Spleen (tissue), 11 donors: Measurements from ENCODE around the gene MOK. TPM values are rescaled to one million over a fixed set of nuclear protein-coding genes. Genes with fewer than 3 reads are reported as not detected.
"Not testable (repeated sequence)": the region's sequence is repeated elsewhere in the genome, so short reads cannot be mapped to it uniquely, and the experiment has no call there.

ENCODE experiments used
- DNase-seq: peaks from one replicate; pipeline ENCODE4 v3.0.0-alpha.2; 2020
- H3K27ac ChIP-seq, 8 donors: fragments of 200-600 bp; sonication (generic) in 7 of 8; 1 replicate in 4 of 8; 2 replicates in 4 of 8; pipeline versions ENCODE4 v1.5.0 to v1.8.0; 2016 to 2021; ENCODE audit warnings: inconsistent platforms in 4 of 8, mild to moderate bottlenecking in 4 of 8, moderate library complexity in 1 of 8
- H3K27me3 ChIP-seq, 7 donors: fragments of 200-600 bp; sonication (generic) in 6 of 7; replicated peaks in 1 of 7; 1 replicate in 4 of 7; 2 replicates in 3 of 7; pipeline versions ENCODE4 v1.5.0 to v1.8.0; 2016 to 2021; ENCODE audit warnings: inconsistent platforms in 3 of 7, mild to moderate bottlenecking in 1 of 7
- H3K36me3 ChIP-seq, 6 donors: fragments of 200-600 bp; sonication (generic) in 5 of 6; 1 replicate in 4 of 6; 2 replicates in 2 of 6; pipeline versions ENCODE4 v1.5.0 to v1.8.0; 2016 to 2021; ENCODE audit warnings: inconsistent platforms in 2 of 6
- H3K4me1 ChIP-seq, 6 donors: fragments of 200-600 bp; sonication (generic) in 5 of 6; 1 replicate in 3 of 6; 2 replicates in 3 of 6; pipeline versions ENCODE4 v1.5.0 to v1.8.0; 2016 to 2021; ENCODE audit warnings: inconsistent platforms in 3 of 6
- H3K4me3 ChIP-seq, 8 donors: fragments of 200-600 bp; sonication (generic) in 7 of 8; 1 replicate in 4 of 8; 2 replicates in 4 of 8; pipeline versions ENCODE4 v1.5.0 to v1.8.0; 2016 to 2021; ENCODE audit warnings: inconsistent platforms in 4 of 8, mild to moderate bottlenecking in 4 of 8, moderate library complexity in 2 of 8
- H3K9me3 ChIP-seq, 8 donors: fragments of 200-600 bp; sonication (generic) in 7 of 8; 1 replicate in 4 of 8; 2 replicates in 4 of 8; pipeline versions ENCODE4 v1.5.0 to v1.8.0; 2016 to 2021; ENCODE audit warnings: inconsistent platforms in 4 of 8
- POLR2A ChIP-seq, 3 donors: fragments of 450-650 bp; IDR thresholded peaks; one replicate each; pipeline ENCODE4 v1.5.1; 2017; ENCODE audit warnings: antibody characterized with exemption in 3 of 3, mild to moderate bottlenecking in 1 of 3
- POLR2AphosphoS5 ChIP-seq, 3 donors: sonication (generic); formaldehyde crosslinking; IDR thresholded peaks; one replicate each; pipeline ENCODE4 v1.5.1; 2017; ENCODE audit warnings: antibody characterized with exemption in 3 of 3
- WGBS, 5 donors: extraction: QIAGEN DNeasy Blood & Tissue Kit in 3 of 5; methylation state at CpG; one replicate each; pipeline versions ENCODE4 v1.1.5 to v1.1.7; 2013 to 2018; 5-methylcytosine and 5-hydroxymethylcytosine counted together
- intact Hi-C: fragments of 100-400 bp; cut with DNase I; formaldehyde crosslinking; loops from one replicate; pipeline ENCODE4 v1.15.0; 2023; ENCODE audit warnings: low total_unique reads
- polyA plus RNA-seq, 3 donors: library from polyadenylated mRNA; stranded (reverse); fragments of 200-250 nt; gene quantifications; one replicate each; pipeline ENCODE4 v1.2.1, GENCODE V29; 2013
- total RNA-seq, 7 donors: library from RNA; depleted of rRNA in 3 of 7; stranded (reverse); fragments of >200 nt in 3 of 7; fragmentation: NEBNext Ultra II Directional in 4 of 7; extraction: Animal tissue kit (Norgen Biotek cat#: 25700) in 4 of 7; gene quantifications; one replicate each; pipeline versions ENCODE4 v1.1.0 to v1.2.1, GENCODE V29; 2016 to 2021
- TF ChIP-seq, protein P1 (sequence below), 11 experiments: fragments of 200-600 bp in 7 of 11; fragments of 450-650 bp in 4 of 11; sonication (generic) in 4 of 11; IDR thresholded peaks in 8 of 11; conservative IDR thresholded peaks in 3 of 11; 1 replicate in 7 of 11; 2 replicates in 4 of 11; pipeline versions ENCODE4 v1.4.0 to v1.8.0; 2016 to 2021; ENCODE audit warnings: antibody characterized with exemption in 11 of 11, inconsistent platforms in 4 of 11, mild to moderate bottlenecking in 1 of 11
- donor health status: healthy with polysubstance abuse.
- donor health status: DM: no; HTN: no; CAD: no; lungs with moderate emphysema.
- donor health status: DM: no; HTN: no; CAD: no.
- donor health status: Bipolar disorder and iron deficiency.
- donor health status: healthy.
- donor health status: DM: no; HTN: no; CAD: no.
- donor health status: DM: yes; HTN: yes; CAD: no.

The MOK gene
- total and polyA plus RNA-seq, 10 donors = 4.1 to 12.2 (median 9.9) TPM

DNA sequence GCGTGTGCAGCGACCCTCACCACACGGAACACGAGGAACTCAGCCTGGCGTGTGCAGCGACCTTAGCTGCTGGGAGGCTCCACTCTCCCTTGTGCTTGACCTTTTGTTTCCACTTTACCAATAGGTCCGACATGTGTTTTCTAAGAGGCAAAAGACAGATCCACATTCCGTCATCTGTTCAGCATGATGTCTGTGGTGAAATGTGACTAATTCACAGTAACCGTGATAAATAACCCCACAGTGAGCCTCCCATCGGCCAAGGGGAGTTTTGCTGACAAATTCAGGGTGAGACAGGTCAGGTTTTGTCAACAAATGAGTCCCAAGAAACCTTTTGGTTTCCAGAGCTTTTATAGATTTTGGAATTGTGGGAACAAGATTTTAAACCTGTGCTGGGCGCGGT lies 55.9 kb downstream of the MOK start:
- H3K36me3 ChIP-seq = no peaks in the 10 kb centered on the region
- no peaks in the 10 kb centered on the region for H3K4me1 ChIP-seq
- intact Hi-C loops = no loop called here
- H3K27me3 ChIP-seq = no peaks in the 10 kb centered on the region
- WGBS, 5 donors = 85 to 93% (median 91%) methylated on average over 12 of the region's 12 CpGs
- no peak overlapping the region for H3K4me3 ChIP-seq
- TF ChIP-seq, protein P1, sequence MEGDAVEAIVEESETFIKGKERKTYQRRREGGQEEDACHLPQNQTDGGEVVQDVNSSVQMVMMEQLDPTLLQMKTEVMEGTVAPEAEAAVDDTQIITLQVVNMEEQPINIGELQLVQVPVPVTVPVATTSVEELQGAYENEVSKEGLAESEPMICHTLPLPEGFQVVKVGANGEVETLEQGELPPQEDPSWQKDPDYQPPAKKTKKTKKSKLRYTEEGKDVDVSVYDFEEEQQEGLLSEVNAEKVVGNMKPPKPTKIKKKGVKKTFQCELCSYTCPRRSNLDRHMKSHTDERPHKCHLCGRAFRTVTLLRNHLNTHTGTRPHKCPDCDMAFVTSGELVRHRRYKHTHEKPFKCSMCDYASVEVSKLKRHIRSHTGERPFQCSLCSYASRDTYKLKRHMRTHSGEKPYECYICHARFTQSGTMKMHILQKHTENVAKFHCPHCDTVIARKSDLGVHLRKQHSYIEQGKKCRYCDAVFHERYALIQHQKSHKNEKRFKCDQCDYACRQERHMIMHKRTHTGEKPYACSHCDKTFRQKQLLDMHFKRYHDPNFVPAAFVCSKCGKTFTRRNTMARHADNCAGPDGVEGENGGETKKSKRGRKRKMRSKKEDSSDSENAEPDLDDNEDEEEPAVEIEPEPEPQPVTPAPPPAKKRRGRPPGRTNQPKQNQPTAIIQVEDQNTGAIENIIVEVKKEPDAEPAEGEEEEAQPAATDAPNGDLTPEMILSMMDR (IDR thresholded peaks at IDR 0.05 in 8 of 11, conservative IDR thresholded peaks at IDR 0.05 in 3 of 11) = no peak
- TF ChIP-seq POLR2A (IDR thresholded peaks at IDR 0.05) = no peak
- no peak for DNase-seq
- H3K27ac ChIP-seq = no peak overlapping the region
- H3K9me3 ChIP-seq = peaks cover 0 to 2% (median under 1%) of the 10 kb centered on the region in 8 donors

DNA sequence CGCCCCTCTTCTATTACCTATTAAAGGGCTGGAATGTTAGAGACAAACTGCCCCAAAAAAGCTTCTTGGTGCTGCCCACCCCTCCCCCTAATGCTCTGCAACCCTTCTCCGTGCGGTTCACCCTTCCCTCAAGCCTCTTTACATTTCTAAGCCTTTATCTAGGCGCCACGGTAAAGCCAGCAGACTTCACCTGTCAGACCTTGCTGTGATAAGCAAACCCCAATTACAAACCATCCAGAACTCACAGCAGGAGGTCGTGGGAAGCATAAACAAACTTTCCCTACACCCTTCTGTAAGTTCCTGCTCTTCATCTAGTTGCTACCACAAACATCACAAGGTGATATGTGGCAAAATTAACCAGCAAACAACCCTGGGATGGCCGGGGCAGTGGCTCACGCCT lies 56.8 kb downstream of the MOK start:
- WGBS, 5 donors = 86 to 89% (median 88%) methylated on average over 8 of the region's 8 CpGs
- Histone ChIP-seq H3K36me3 (no peaks in the 10 kb centered on the region), H3K27ac (no peak overlapping the region), H3K4me3 (no peak overlapping the region), H3K27me3 (no peaks in the 10 kb centered on the region), H3K9me3 (peaks cover 0 to 9% (median 3%) of the 10 kb centered on the region in 8 donors), H3K4me1 (no peaks in the 10 kb centered on the region)
- DNase-seq = no peak
- no peak for TF ChIP-seq POLR2AphosphoS5 (IDR thresholded peaks at IDR 0.05)
- TF ChIP-seq, protein P1 (IDR thresholded peaks at IDR 0.05 in 8 of 11, conservative IDR thresholded peaks at IDR 0.05 in 3 of 11) = no peak
- no peak for TF ChIP-seq POLR2A (IDR thresholded peaks at IDR 0.05)
- intact Hi-C loops = no loop called here

DNA sequence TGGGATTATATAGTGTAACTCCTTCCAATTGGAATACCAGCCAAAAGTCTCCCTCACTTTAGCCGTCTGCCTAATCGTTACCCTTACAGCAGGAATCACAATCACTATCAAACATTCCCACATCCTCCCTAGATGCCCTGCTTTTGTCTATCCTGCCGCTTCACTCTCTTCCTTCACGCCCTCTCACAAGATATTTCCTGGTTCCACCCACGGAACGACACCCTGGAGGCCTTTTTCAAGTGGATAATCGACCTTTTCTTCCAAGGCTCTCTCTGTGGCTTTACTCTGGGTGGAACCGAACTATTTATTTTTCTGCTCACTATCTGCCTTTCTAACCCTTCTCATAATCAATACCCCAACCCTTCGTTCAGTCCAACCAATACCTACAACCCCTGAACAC lies 58.9 kb downstream of the MOK start:
- Histone ChIP-seq H3K4me3 (no peak overlapping the region), H3K9me3 (peaks cover 0 to 10% (median 3%) of the 10 kb centered on the region in 8 donors), H3K36me3 (no peaks in the 10 kb centered on the region), H3K27me3 (no peaks in the 10 kb centered on the region), H3K4me1 (no peaks in the 10 kb centered on the region), H3K27ac (no peak overlapping the region)
- TF ChIP-seq POLR2A (IDR thresholded peaks at IDR 0.05) (no peak), POLR2AphosphoS5 (IDR thresholded peaks at IDR 0.05) (no peak)
- TF ChIP-seq, protein P1 (IDR thresholded peaks at IDR 0.05 in 8 of 11, conservative IDR thresholded peaks at IDR 0.05 in 3 of 11) = no peak
- intact Hi-C loops = no loop called here
- no peak for DNase-seq
- WGBS, 5 donors = 52 to 72% (median 66%) methylated on average over 9 of the region's 9 CpGs

DNA sequence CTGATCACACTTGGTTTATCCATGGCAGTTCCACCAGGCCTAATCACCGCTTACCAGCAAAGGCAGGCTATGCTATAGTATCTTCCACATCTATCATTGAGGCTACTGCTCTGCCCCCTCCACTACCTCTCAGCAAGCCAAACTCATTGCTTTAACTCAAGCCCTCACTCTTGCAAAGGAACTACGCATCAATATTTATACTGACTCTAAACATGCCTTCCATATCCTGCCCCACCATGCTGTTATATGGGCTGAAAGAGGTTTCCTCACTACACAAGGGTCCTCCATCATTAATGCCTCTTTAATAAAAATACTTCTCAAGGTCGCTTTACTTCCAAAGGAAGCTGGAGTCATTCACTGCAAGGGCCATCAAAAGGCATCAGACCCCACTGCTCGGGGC lies 61.2 kb downstream of the MOK start:
- H3K36me3 ChIP-seq, H3K27ac ChIP-seq, H3K4me1 ChIP-seq, H3K4me3 ChIP-seq, intact Hi-C loops, H3K9me3 ChIP-seq, H3K27me3 ChIP-seq, DNase-seq: not testable (repeated sequence)
- 95 to 96% (median 95%) methylated on average over 4 of the region's 4 CpGs for WGBS, 5 donors

DNA sequence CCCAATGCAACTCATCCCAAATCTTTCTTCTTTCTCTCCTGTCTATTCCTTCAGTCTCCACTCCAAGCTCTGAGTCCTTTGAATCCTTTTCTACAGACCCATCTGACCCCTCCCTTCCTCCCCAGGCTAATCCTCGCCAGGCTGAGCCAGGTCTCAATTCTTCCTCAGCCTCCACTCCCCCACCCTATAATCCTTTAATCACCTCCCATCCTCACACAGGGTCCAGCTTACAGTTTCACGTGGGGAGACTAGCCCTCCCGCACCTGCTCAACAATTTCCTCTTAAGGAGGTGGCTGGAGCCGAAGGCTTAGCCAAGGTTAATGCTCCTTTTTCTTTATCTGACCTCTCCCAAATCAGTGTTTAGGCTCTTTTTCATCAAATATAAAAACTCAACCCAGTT lies 63.8 kb downstream of the MOK start:
- no peak for DNase-seq
- TF ChIP-seq POLR2A (IDR thresholded peaks at IDR 0.05) (no peak), POLR2AphosphoS5 (IDR thresholded peaks at IDR 0.05) (no peak)
- TF ChIP-seq, protein P1 (IDR thresholded peaks at IDR 0.05 in 8 of 11, conservative IDR thresholded peaks at IDR 0.05 in 3 of 11) = no peak
- H3K4me1 ChIP-seq = no peaks in the 10 kb centered on the region
- intact Hi-C loops = no loop called here
- H3K27ac ChIP-seq = no peak overlapping the region
- no peaks in the 10 kb centered on the region for H3K27me3 ChIP-seq
- WGBS, 5 donors = 84 to 95% (median 88%) methylated on average over 4 of the region's 4 CpGs
- peaks cover 0 to 10% (median 3%) of the 10 kb centered on the region in 8 donors for H3K9me3 ChIP-seq
- H3K36me3 ChIP-seq = no peaks in the 10 kb centered on the region
- no peak overlapping the region for H3K4me3 ChIP-seq

DNA sequence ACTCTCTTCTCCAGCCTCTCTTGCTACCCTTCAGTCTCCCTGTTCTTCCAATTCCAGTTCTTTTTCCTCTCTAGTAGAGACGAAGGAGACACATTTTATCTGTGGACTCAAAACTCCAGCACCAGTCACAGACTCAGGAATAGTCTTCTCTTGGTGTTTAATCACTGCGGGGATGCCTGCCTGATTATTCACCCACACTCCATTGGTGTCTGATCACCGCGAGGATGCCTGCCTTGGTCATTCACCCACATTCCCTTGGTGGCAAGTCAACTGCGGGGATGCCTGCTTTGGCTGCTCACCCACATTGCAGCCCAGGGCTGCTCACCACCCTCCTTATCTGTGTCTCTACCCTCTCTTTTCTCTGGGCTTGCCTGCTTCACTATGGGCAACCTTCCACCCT lies 64.5 kb downstream of the MOK start:
- H3K36me3 ChIP-seq, intact Hi-C loops, H3K4me1 ChIP-seq, DNase-seq, H3K27ac ChIP-seq, H3K27me3 ChIP-seq, H3K9me3 ChIP-seq, H3K4me3 ChIP-seq: not testable (repeated sequence)
- 90 to 99% (median 95%) methylated on average over 5 of the region's 5 CpGs for WGBS, 5 donors
